ENCODE data around the gene TAMM41.
"Not testable (repeated sequence)": the region's sequence is repeated elsewhere in the genome, so short reads cannot be mapped to it uniquely, and the experiment has no call there.

- TF ChIP-seq CTCF (IDR thresholded peaks at IDR 0.05); EP300 (IDR thresholded peaks at IDR 0.05; ENCODE audit: low read depth): not testable (repeated sequence)
Observed at GRCh38 chr3:11863739-11864138, 17.1 kb upstream of the TAMM41 start.

Data from transverse colon (tissue), 3 donors.